ENCODE results near the gene MS4A3. TPM values are rescaled to one million over a fixed set of nuclear protein-coding genes. Genes with fewer than 3 reads are reported as not detected.

The MS4A3 gene
- total RNA-seq, 1 experiment from 2014 or later: not detected

DNA sequence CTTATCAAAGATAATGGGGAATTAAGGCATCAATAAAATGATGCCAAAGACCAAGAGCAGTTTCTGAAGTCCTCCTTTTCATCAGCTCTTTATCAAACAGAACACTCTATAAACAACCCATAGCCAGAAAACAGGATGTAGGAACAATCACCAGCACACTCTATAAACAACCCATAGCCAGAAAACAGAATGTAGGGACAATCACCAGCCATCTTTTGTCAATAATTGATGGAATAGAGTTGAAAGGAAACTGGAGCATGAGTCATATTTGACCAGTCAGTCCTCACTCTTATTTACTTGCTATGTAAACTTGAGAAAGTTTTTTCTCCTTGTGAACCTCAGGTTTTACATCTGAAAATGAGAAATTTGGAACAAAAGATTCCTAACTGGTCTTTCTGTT, 42.0 kb downstream of the MS4A3 start:
- no peaks in the 10 kb centered on the region; a peak in 1 of 7 replicates for H3K36me3 Mint-ChIP-seq (ENCODE audit: insufficient read depth in 1 of 3, low read depth in 3 of 3)
- Histone ChIP-seq H2AK5ac (ENCODE audit: insufficient read length, low read length) (no peak overlapping the region), H3T11ph (ENCODE audit: low read length) (no peak overlapping the region), H4K20me1 (ENCODE audit: control insufficient read depth, insufficient read depth, insufficient read length) (no peaks in the 10 kb centered on the region), H3K9me3 (ENCODE audit: control insufficient read depth, low read depth, low read length) (no peaks in the 10 kb centered on the region), H4K8ac (replicated peaks; ENCODE audit: insufficient read length, low read depth, low read length) (no peak overlapping the region), H3K23me2 (ENCODE audit: insufficient read length, low read depth, low read length, poor library complexity, severe bottlenecking) (no peaks in the 10 kb centered on the region), H3K56ac (ENCODE audit: insufficient read length, low read depth, low read length) (no peak overlapping the region), H2BK120ac (ENCODE audit: low read depth, low read length, poor library complexity, severe bottlenecking) (no peak overlapping the region), H3K9ac (ENCODE audit: extremely low read depth, insufficient read length, low read length) (no peak overlapping the region), H3K4me2 (ENCODE audit: insufficient read depth, insufficient read length, low read length) (no peak overlapping the region), H2BK12ac (ENCODE audit: insufficient read length, low read depth, low read length) (no peak overlapping the region), H3K18ac (ENCODE audit: insufficient read length, low read depth, low read length) (no peak overlapping the region), H3K4ac (ENCODE audit: low read depth, low read length) (no peak overlapping the region), H2BK5ac (ENCODE audit: insufficient read length, low read length) (no peak overlapping the region), H4K5ac (ENCODE audit: insufficient read length, low read depth, low read length) (no peak overlapping the region), H3K4me1 (ENCODE audit: insufficient read depth, low read length) (no peaks in the 10 kb centered on the region), H3K79me2 (ENCODE audit: insufficient read depth, low read length) (no peaks in the 10 kb centered on the region), H3K27me3 (ENCODE audit: insufficient read depth, low read length) (no peaks in the 10 kb centered on the region), H4K91ac (ENCODE audit: insufficient read length, low read depth, low read length) (no peak overlapping the region), H3K27ac (ENCODE audit: insufficient read length, low read depth, low read length) (no peak overlapping the region), H3K23ac (ENCODE audit: insufficient read length, low read depth, low read length) (no peak overlapping the region), H2AFZ (ENCODE audit: low read length) (no peak overlapping the region), H2BK15ac (ENCODE audit: low read depth, low read length) (no peak overlapping the region), H2BK20ac (ENCODE audit: low read depth, low read length, poor library complexity, severe bottlenecking) (no peak overlapping the region), H3K14ac (ENCODE audit: insufficient read depth, low read length) (no peak overlapping the region), H3K79me1 (ENCODE audit: insufficient read depth, low read depth, low read length, poor library complexity, severe bottlenecking) (no peaks in the 10 kb centered on the region)
- DNase-seq: no peak
- no peak overlapping the region for H3K4me3 Mint-ChIP-seq
- H3K27ac Mint-ChIP-seq: no peak overlapping the region
- TF ChIP-seq, protein P1, sequence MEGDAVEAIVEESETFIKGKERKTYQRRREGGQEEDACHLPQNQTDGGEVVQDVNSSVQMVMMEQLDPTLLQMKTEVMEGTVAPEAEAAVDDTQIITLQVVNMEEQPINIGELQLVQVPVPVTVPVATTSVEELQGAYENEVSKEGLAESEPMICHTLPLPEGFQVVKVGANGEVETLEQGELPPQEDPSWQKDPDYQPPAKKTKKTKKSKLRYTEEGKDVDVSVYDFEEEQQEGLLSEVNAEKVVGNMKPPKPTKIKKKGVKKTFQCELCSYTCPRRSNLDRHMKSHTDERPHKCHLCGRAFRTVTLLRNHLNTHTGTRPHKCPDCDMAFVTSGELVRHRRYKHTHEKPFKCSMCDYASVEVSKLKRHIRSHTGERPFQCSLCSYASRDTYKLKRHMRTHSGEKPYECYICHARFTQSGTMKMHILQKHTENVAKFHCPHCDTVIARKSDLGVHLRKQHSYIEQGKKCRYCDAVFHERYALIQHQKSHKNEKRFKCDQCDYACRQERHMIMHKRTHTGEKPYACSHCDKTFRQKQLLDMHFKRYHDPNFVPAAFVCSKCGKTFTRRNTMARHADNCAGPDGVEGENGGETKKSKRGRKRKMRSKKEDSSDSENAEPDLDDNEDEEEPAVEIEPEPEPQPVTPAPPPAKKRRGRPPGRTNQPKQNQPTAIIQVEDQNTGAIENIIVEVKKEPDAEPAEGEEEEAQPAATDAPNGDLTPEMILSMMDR (conservative IDR thresholded peaks at IDR 0.05): no peak
- no peaks in the 10 kb centered on the region for H3K27me3 Mint-ChIP-seq (ENCODE audit: low read depth)
- H3K4me1 Mint-ChIP-seq: peaks cover 0 to 3% of the 10 kb centered on the region in 2 experiments; a peak in 1 of 4 replicates
- no peaks in the 10 kb centered on the region for H3K9me3 Mint-ChIP-seq

All from H9 (cell line).